ENCODE measurements around the gene BTN1A1.

Gene BTN1A1

GRCh38 chr6:26475823-26476729 lies 24.0 kb upstream of the BTN1A1 start:
- no peak for DNase-seq (ENCODE audit: low read depth)

- no peak for DNase-seq (ENCODE audit: low read depth)
Observed at GRCh38 chr6:26476896-26477295, 23.2 kb upstream of the BTN1A1 start.

- no peak for DNase-seq (ENCODE audit: low read depth)
Observed at GRCh38 chr6:26477426-26477825, 22.7 kb upstream of the BTN1A1 start.

GRCh38 chr6:26478100-26478984 lies 21.8 kb upstream of the BTN1A1 start:
- DNase-seq (ENCODE audit: low read depth), result no peak

- DNase-seq (ENCODE audit: low read depth), result no peak
Observed at GRCh38 chr6:26478985-26479278, 21.2 kb upstream of the BTN1A1 start.

GRCh38 chr6:26482338-26482737 lies 17.8 kb upstream of the BTN1A1 start:
- no peak for DNase-seq (ENCODE audit: low read depth)

GRCh38 chr6:26483727-26484126 lies 16.4 kb upstream of the BTN1A1 start:
- DNase-seq (ENCODE audit: low read depth), result no peak

- DNase-seq (ENCODE audit: low read depth), result no peak
Observed at GRCh38 chr6:26484161-26484560, 15.9 kb upstream of the BTN1A1 start.

- no peak for DNase-seq (ENCODE audit: low read depth)
Observed at GRCh38 chr6:26485112-26485780, 14.9 kb upstream of the BTN1A1 start.

GRCh38 chr6:26486358-26486757 lies 13.7 kb upstream of the BTN1A1 start:
- DNase-seq (ENCODE audit: low read depth), result no peak

GRCh38 chr6:26487466-26487865 lies 12.6 kb upstream of the BTN1A1 start:
- DNase-seq (ENCODE audit: low read depth), result no peak

- DNase-seq (ENCODE audit: low read depth), result no peak
Observed at GRCh38 chr6:26489996-26490964, 9.8 kb upstream of the BTN1A1 start.

GRCh38 chr6:26491604-26492003 lies 8.5 kb upstream of the BTN1A1 start:
- DNase-seq (ENCODE audit: low read depth), result no peak

GRCh38 chr6:26493258-26493657 lies 6.8 kb upstream of the BTN1A1 start:
- no peak for DNase-seq (ENCODE audit: low read depth)

GRCh38 chr6:26494117-26494516 lies 6.0 kb upstream of the BTN1A1 start:
- DNase-seq (ENCODE audit: low read depth), result no peak

GRCh38 chr6:26495281-26495680 lies 4.8 kb upstream of the BTN1A1 start:
- no peak for DNase-seq (ENCODE audit: low read depth)

GRCh38 chr6:26497610-26498009 lies 2.5 kb upstream of the BTN1A1 start:
- DNase-seq (ENCODE audit: low read depth), result no peak

GRCh38 chr6:26501482-26501986 lies 1.4 kb downstream of the BTN1A1 start:
- no peak for DNase-seq (ENCODE audit: low read depth)

GRCh38 chr6:26502165-26502564 lies 2.1 kb downstream of the BTN1A1 start:
- no peak for DNase-seq (ENCODE audit: low read depth)

GRCh38 chr6:26502626-26503025 lies 2.5 kb downstream of the BTN1A1 start:
- DNase-seq (ENCODE audit: low read depth), result no peak

- no peak for DNase-seq (ENCODE audit: low read depth)
Observed at GRCh38 chr6:26507658-26508057, 7.6 kb downstream of the BTN1A1 start.

Data from fibroblast of the conjunctiva (primary cell).